ENCODE measurements around the gene ILF3.

DNA sequence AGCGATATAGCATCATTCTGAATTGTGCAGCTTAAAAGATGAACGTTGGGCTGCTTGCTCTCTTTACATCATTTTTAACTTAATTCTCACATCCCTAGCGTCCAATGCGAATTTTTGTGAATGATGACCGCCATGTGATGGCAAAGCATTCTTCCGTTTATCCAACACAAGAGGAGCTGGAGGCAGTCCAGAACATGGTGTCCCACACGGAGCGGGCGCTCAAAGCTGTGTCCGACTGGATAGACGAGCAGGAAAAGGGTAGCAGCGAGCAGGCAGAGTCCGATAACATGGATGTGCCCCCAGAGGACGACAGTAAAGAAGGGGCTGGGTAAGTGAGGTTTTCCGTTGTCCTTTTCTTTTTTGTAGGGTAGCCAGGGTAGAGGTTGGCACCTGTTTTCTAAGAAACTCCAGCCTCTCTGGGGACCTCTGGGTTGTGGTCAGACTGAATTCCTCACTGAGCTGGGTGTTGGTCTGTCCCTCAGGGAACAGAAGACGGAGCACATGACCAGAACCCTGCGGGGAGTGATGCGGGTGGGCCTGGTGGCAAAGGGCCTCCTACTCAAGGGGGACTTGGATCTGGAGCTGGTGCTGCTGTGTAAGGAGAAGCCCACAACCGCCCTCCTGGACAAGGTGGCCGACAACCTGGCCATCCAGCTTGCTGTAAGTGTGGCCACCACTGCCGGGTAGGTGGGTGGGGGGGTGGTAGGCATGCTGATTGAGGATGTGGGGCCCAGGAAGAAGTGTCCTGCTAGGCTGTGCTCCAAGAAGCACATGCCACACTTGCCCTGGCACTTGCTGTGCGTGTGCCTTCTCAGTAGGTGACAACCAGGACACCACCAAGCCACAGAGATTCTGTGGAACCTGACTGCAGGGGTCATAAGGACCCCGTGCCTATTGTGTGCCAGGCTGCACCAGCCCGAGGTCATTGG is 17.0 kb downstream of the ILF3 start:
- TF ChIP-seq, protein P1, sequence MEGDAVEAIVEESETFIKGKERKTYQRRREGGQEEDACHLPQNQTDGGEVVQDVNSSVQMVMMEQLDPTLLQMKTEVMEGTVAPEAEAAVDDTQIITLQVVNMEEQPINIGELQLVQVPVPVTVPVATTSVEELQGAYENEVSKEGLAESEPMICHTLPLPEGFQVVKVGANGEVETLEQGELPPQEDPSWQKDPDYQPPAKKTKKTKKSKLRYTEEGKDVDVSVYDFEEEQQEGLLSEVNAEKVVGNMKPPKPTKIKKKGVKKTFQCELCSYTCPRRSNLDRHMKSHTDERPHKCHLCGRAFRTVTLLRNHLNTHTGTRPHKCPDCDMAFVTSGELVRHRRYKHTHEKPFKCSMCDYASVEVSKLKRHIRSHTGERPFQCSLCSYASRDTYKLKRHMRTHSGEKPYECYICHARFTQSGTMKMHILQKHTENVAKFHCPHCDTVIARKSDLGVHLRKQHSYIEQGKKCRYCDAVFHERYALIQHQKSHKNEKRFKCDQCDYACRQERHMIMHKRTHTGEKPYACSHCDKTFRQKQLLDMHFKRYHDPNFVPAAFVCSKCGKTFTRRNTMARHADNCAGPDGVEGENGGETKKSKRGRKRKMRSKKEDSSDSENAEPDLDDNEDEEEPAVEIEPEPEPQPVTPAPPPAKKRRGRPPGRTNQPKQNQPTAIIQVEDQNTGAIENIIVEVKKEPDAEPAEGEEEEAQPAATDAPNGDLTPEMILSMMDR (IDR thresholded peaks at IDR 0.05): no peak
- TF ChIP-seq POLR2A (IDR thresholded peaks at IDR 0.05): no peak

Data from suprapubic skin (tissue), 3 donors.